ENCODE data around the gene TMPRSS2.
A peak's percentile ranks its signal among the peaks of the same experiment; 100 is the strongest.

Gene TMPRSS2

GRCh38 chr21:41451753-41452676, 55.9 kb downstream of the TMPRSS2 start:
- DNase-seq (ENCODE audit: low spot score): no peak
- no peak for FAIRE-seq

GRCh38 chr21:41449613-41450012, 58.3 kb downstream of the TMPRSS2 start:
- DNase-seq (ENCODE audit: low spot score): no peak
- no peak for FAIRE-seq

- FAIRE-seq (no peak), DNase-seq (ENCODE audit: low spot score) (no peak)
Measured at GRCh38 chr21:41447356-41447755, 60.6 kb downstream of the TMPRSS2 start.

GRCh38 chr21:41446586-41446985, 61.4 kb downstream of the TMPRSS2 start:
- no peak for FAIRE-seq
- peak; percentile 3 for DNase-seq (ENCODE audit: low spot score)

GRCh38 chr21:41445465-41445862, 62.5 kb downstream of the TMPRSS2 start:
- DNase-seq (ENCODE audit: low spot score) (no peak), FAIRE-seq (no peak)

- no peak for FAIRE-seq
Measured at GRCh38 chr21:41444703-41445464, 63.1 kb downstream of the TMPRSS2 start.

GRCh38 chr21:41443562-41443961, 64.4 kb downstream of the TMPRSS2 start:
- FAIRE-seq (no peak), DNase-seq (ENCODE audit: low spot score) (no peak)

More at GRCh38 chr21:41444703-41445464, 63.1 kb downstream of the TMPRSS2 start:
- DNase-seq (ENCODE audit: low spot score): no peak

- FAIRE-seq (no peak), DNase-seq (ENCODE audit: low spot score) (no peak)
Measured at GRCh38 chr21:41442481-41443186, 65.3 kb downstream of the TMPRSS2 start.

- no peak for FAIRE-seq
- no peak for DNase-seq (ENCODE audit: low spot score)
Measured at GRCh38 chr21:41441546-41441945, 66.4 kb downstream of the TMPRSS2 start.

- DNase-seq (ENCODE audit: low spot score): no peak
- FAIRE-seq: no peak
Measured at GRCh38 chr21:41439248-41439647, 68.7 kb downstream of the TMPRSS2 start.

GRCh38 chr21:41438425-41439113, 69.4 kb downstream of the TMPRSS2 start:
- DNase-seq (ENCODE audit: low spot score): no peak
- no peak for FAIRE-seq

GRCh38 chr21:41437729-41438128, 70.2 kb downstream of the TMPRSS2 start:
- DNase-seq (ENCODE audit: low spot score) (no peak), FAIRE-seq (no peak)

GRCh38 chr21:41435706-41436105, 72.3 kb downstream of the TMPRSS2 start:
- no peak for FAIRE-seq
- DNase-seq (ENCODE audit: low spot score): no peak

GRCh38 chr21:41433566-41433965, 74.4 kb downstream of the TMPRSS2 start:
- DNase-seq (ENCODE audit: low spot score): no peak
- FAIRE-seq: no peak

GRCh38 chr21:41432562-41433460, 75.1 kb downstream of the TMPRSS2 start:
- DNase-seq (ENCODE audit: low spot score) (no peak), FAIRE-seq (no peak)

GRCh38 chr21:41431788-41432548, 76.0 kb downstream of the TMPRSS2 start:
- no peak for FAIRE-seq
- DNase-seq (ENCODE audit: low spot score): no peak

GRCh38 chr21:41429925-41430491, 78.0 kb downstream of the TMPRSS2 start:
- FAIRE-seq: no peak
- DNase-seq (ENCODE audit: low spot score): no peak

GRCh38 chr21:41429305-41429704, 78.7 kb downstream of the TMPRSS2 start:
- no peak for DNase-seq (ENCODE audit: low spot score)

GRCh38 chr21:41428847-41429246, 79.1 kb downstream of the TMPRSS2 start:
- no peak for DNase-seq (ENCODE audit: low spot score)

More at GRCh38 chr21:41429305-41429704, 78.7 kb downstream of the TMPRSS2 start:
- FAIRE-seq: no peak

More at GRCh38 chr21:41428847-41429246, 79.1 kb downstream of the TMPRSS2 start:
- FAIRE-seq: no peak

All from urothelium cell line (cell line).